BLaER1 treated with 17β-estradiol and CSF1 and Interleukin-3, amounts not matched to agents 10 nM and 100 nM (cell line): ENCODE measurements around the gene DNM1.
A peak's percentile ranks its signal among the peaks of the same experiment; 100 is the strongest.

Source experiments
- H3K27ac ChIP-seq, 11 experiments: shearing (Covaris generic); formaldehyde crosslinking; 2 replicates each; pipeline ENCODE4 v1.8.1; 2022
- H3K27me3 ChIP-seq, 11 experiments: shearing (Covaris generic); formaldehyde crosslinking; 2 replicates each; pipeline ENCODE4 v1.8.1; 2022
- H3K36me3 ChIP-seq, 11 experiments: shearing (Covaris generic); formaldehyde crosslinking; 2 replicates each; pipeline ENCODE4 v1.8.1; 2022
- H3K4me1 ChIP-seq, 10 experiments: shearing (Covaris generic); formaldehyde crosslinking; 2 replicates each; pipeline ENCODE4 v1.8.1; 2022
- H3K4me2 ChIP-seq, 11 experiments: shearing (Covaris generic); formaldehyde crosslinking; 2 replicates each; pipeline ENCODE4 v1.8.1; 2022
- H3K4me3 ChIP-seq, 10 experiments: shearing (Covaris generic); formaldehyde crosslinking; 2 replicates each; pipeline ENCODE4 v1.8.1; 2022
- H3K9ac ChIP-seq, 11 experiments: shearing (Covaris generic); formaldehyde crosslinking; 2 replicates each; pipeline ENCODE4 v1.8.1; 2022
- H3K9me3 ChIP-seq, 11 experiments: shearing (Covaris generic); formaldehyde crosslinking; replicated peaks in 1 of 11; 2 replicates each; pipeline ENCODE4 v1.8.1; 2022
- H4K20me1 ChIP-seq, 11 experiments: shearing (Covaris generic); formaldehyde crosslinking; 2 replicates each; pipeline ENCODE4 v1.8.1; 2022
- Cebpa-rat ChIP-seq, 11 experiments: shearing (Covaris generic); IDR thresholded peaks; 2 replicates each; pipeline ENCODE4 v1.8.1; 2022

DNM1 gene

DNA sequence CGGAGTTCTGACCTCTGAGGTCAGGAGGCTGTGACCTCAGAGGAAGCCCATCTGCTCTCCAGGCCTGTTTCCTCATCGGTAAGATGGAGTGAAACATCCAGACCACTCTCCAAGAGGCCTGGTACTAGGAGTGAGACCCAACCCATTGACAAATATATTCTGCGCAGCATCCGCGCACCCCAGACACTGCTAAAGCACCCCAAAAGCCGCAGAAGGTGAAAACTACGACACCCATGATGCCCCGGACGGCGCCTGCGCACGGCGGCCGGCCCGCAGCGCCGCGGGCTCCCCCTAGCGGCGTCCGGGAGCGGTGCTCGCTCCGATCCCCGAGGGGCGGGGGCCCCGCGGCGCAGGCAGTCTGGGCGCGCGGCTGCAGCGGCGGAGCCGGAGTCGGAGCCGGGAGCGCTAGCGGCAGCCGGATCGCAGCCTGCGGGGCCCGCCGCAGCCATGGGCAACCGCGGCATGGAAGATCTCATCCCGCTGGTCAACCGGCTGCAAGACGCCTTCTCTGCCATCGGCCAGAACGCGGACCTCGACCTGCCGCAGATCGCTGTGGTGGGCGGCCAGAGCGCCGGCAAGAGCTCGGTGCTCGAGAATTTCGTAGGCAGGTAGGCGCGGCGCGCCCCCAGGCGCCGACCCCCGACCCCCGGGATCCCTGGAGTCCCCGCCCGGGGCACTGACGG lies at the start of gene DNM1:
TSS of gene DNM1 (plus strand) at position 356 of the 683 bp plus-strand sequence. CDS start at position 448, 92 bp downstream.
- Histone ChIP-seq H3K4me1 (peaks cover 32 to 59% (median 51%) of the 10 kb centered on the region in 10 experiments), H3K27me3 (peaks cover 0 to 3% (median 0%) of the 10 kb centered on the region in 11 experiments; a peak in 2 of 22 replicates), H3K36me3 (no peaks in the 10 kb centered on the region), H3K27ac (peak within 1 kb of the TSS in 9 of 11 experiments; percentile 14 to 67 (median 63); a peak in 17 of 22 replicates), H3K4me2 (peak within 1 kb of the TSS; percentile 97 to 100 (median 99)), H3K4me3 (peak within 1 kb of the TSS; percentile 60 to 76 (median 70)), H4K20me1 (no peaks in the 10 kb centered on the region), H3K9me3 (no peaks in the 10 kb centered on the region), H3K9ac (peak within 1 kb of the TSS; percentile 56 to 83 (median 72); a peak in 21 of 22 replicates)
- TF ChIP-seq Cebpa-rat (IDR thresholded peaks at IDR 0.05): no peak

DNA sequence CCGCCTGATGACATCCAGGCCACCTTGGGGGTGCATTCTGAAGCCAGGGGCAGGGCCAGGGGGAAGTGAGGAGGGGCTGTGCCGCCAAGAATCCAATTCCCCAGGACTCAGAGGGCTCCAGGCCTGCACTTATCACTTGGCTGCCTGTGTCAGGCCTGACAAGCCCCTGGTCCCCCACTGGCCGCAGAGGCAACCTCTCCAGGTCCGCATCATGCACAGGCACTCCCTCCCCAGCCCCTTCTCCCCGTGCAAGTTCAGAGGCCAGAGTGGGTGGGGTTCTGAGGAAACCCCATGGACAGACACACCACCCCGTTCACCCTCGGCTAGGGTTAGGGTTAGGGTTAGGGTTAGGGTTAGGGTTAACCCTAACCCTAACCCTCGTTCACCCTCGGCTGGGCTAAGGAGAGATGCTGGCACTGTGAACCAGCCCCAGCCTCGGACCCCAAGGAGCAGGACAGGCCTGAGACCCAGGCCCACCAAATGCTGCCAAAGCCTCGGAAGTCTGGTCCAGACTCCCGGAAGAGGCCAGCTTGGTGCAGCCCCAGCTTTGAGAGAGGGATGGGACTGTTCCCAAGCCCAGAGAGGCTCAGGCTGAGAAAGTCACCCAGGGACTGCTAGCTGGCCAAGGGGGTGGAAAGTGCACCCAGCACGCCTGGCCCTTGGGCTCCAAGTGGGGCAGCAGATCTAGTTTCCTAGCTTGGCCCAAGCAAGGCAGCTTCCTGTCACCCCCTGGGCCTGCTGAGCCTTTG lies 49.1 kb upstream of the DNM1 start:
- no peak for TF ChIP-seq Cebpa-rat (IDR thresholded peaks at IDR 0.05)
- Histone ChIP-seq H4K20me1 (no peaks in the 10 kb centered on the region), H3K4me2 (no peak overlapping the region), H3K36me3 (no peaks in the 10 kb centered on the region), H3K27me3 (no peaks in the 10 kb centered on the region), H3K27ac (no peak overlapping the region), H3K9ac (no peak overlapping the region), H3K9me3 (no peaks in the 10 kb centered on the region), H3K4me1 (peaks cover 0 to under 1% (median 0%) of the 10 kb centered on the region in 10 experiments; a peak in 5 of 20 replicates), H3K4me3 (no peak overlapping the region)

DNA sequence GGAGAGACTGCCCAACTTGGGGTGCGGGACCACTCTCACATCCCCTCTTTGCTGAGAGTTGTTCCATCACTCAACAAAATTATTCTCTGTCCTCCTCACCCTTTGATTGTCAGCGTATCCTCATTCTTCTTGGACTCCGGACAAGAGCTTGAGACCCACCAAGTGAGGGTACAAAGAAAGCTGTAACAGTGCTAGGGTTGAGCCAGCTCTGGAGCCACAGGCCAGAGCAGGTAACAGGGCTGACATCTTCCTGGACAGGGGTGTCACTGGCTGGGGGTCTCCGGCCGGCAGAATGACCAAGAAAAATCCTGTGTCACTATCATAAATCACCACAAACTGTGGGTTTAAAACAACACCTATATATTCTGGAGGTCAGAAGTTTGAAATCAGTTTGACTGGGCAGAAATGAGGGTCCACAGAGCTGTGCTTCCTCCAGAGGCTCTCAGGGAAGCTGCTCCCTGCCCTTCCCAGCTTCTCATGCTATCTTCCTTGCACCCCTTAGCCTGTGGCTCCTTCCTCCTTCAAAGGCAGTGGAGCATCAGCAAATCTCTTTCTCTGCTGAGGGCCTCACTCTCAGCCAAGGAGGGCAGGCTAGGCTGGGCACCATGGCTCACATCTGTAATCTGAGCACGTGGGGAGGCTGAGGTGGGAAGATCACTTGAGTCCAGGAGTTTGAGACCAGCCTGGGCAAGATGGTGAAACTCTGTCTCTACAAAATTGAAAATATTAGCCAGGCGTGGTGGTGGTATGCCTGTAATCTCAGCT lies 47.3 kb upstream of the DNM1 start:
- H3K4me1 ChIP-seq: peaks cover 8 to 10% (median 10%) of the 10 kb centered on the region in 10 experiments; a peak in 19 of 20 replicates
- no peaks in the 10 kb centered on the region for H3K36me3 ChIP-seq
- no peak overlapping the region for H3K9ac ChIP-seq
- no peaks in the 10 kb centered on the region for H3K27me3 ChIP-seq
- H3K4me3 ChIP-seq: no peak overlapping the region
- peaks cover 0 to 5% (median 2%) of the 10 kb centered on the region in 11 experiments; a peak in 10 of 22 replicates for H4K20me1 ChIP-seq
- no peak for TF ChIP-seq Cebpa-rat (IDR thresholded peaks at IDR 0.05)
- no peaks in the 10 kb centered on the region for H3K9me3 ChIP-seq
- no peak overlapping the region for H3K27ac ChIP-seq
- no peak overlapping the region for H3K4me2 ChIP-seq

DNA sequence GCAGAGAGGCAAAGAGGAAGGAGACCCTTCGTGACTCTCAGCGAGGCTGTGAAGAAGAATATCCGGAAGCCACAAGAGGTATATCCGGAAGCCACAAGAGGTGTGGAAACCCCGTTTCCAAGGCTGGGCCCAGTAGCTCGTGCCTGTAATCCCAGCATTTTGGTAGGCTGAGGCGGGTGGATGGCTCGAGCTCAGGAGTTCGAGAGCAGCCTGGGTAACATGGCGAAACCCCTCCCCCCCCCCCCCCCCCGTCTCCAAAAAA lies 43.7 kb upstream of the DNM1 start:
- peak overlapping the region; percentile 49 to 86 (median 76) for H3K4me2 ChIP-seq
- H3K4me3 ChIP-seq: peak overlapping the region; percentile 79 to 97 (median 92)
- no peaks in the 10 kb centered on the region for H3K27me3 ChIP-seq
- peaks cover 18 to 45% (median 25%) of the 10 kb centered on the region in 10 experiments for H3K4me1 ChIP-seq
- TF ChIP-seq Cebpa-rat (IDR thresholded peaks at IDR 0.05): no peak
- H3K9ac ChIP-seq: peak overlapping the region; percentile 61 to 88 (median 72); a peak in 20 of 22 replicates
- peaks cover 0 to 41% (median 37%) of the 10 kb centered on the region in 11 experiments; a peak in 19 of 22 replicates for H4K20me1 ChIP-seq
- H3K36me3 ChIP-seq: peaks cover 14 to 29% (median 28%) of the 10 kb centered on the region in 11 experiments; a peak in 21 of 22 replicates
- peak overlapping the region; percentile 38 to 77 (median 64); a peak in 20 of 22 replicates for H3K27ac ChIP-seq
- no peaks in the 10 kb centered on the region for H3K9me3 ChIP-seq

DNA sequence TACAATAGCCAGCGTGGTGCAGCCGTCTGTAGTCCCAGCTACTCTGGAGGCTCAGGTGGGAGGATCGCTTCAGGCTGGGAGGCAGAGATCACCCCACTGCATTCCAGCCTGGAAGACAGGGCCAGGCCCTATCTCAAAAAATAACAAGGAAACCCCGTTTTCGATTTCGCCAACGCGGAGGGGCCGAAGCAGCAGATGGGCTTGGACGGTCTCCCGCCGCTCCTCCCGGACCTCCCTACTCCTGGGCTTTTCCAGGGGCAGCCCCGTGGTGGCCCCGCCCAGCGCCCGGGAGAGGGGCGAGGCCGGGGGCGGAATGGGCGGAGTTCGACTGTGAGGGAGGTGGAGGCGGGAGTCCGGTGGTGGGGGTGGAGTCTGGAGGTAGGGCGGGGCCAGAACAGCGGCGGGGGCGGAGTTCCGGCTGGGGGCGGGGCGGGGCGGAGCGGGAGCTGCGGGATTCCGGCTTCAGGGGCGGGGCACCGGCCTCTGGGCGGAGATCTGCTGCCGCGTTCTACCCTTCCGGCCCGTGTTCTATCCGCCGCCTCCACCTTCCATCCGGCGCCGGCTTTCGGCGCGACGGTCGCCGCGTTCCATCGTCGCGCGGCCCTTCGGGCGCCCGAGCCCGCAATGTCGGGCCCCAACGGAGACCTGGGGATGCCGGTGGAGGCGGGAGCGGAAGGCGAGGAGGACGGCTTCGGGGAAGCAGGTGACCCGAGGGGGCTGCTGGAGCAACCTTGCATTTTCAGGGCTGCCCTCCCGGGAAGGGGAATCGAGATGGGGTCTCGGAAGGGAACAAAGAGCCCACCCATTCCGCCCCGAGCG lies 43.2 kb upstream of the DNM1 start, which contains the start of gene BBLN:
TSS of gene BBLN (plus strand) at position 482 of the 819 bp plus-strand sequence. CDS start at position 625, 143 bp downstream.
- Histone ChIP-seq H3K36me3 (peaks cover 19 to 34% (median 33%) of the 10 kb centered on the region in 11 experiments; a peak in 21 of 22 replicates), H3K27ac (peak within 1 kb of the TSS; percentile 53 to 93 (median 84); a peak in 21 of 22 replicates), H3K9ac (peak within 1 kb of the TSS; percentile 79 to 94 (median 88)), H3K4me2 (peak within 1 kb of the TSS; percentile 81 to 97 (median 94)), H3K4me3 (peak within 1 kb of the TSS; percentile 79 to 97 (median 92)), H3K27me3 (no peaks in the 10 kb centered on the region), H3K9me3 (no peaks in the 10 kb centered on the region), H4K20me1 (peaks cover 0 to 46% (median 40%) of the 10 kb centered on the region in 11 experiments; a peak in 19 of 22 replicates), H3K4me1 (peaks cover 18 to 48% (median 25%) of the 10 kb centered on the region in 10 experiments)
- no peak for TF ChIP-seq Cebpa-rat (IDR thresholded peaks at IDR 0.05)

DNA sequence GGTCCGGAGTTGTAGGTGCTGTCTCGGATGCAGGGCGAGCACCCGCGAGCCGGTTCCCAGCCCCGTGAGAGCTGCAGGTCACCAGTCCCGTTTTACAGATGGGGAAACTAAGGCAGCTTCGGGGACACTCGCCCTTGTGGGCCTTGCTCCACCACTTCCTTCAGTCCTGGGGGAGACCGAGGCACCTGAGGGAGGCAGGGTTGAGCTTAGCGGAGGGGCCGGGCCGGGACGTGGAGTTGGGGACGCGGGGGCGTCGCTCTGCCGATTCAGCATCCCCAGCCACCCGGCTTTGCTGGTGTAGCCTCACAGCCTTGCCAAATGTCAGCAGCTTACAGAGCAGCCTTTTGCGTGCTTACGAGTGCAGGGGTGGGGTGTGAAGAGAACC lies 42.6 kb upstream of the DNM1 start:
- H3K27ac ChIP-seq: peak overlapping the region; percentile 53 to 93 (median 84); a peak in 21 of 22 replicates
- H3K4me3 ChIP-seq: peak overlapping the region; percentile 79 to 97 (median 92)
- no peaks in the 10 kb centered on the region for H3K27me3 ChIP-seq
- H3K36me3 ChIP-seq: peaks cover 23 to 40% (median 39%) of the 10 kb centered on the region in 11 experiments; a peak in 21 of 22 replicates
- no peak for TF ChIP-seq Cebpa-rat (IDR thresholded peaks at IDR 0.05)
- H3K9me3 ChIP-seq: no peaks in the 10 kb centered on the region
- peak overlapping the region; percentile 79 to 94 (median 88) for H3K9ac ChIP-seq
- H3K4me2 ChIP-seq: peak overlapping the region; percentile 81 to 97 (median 94)
- peaks cover 0 to 52% (median 40%) of the 10 kb centered on the region in 11 experiments; a peak in 19 of 22 replicates for H4K20me1 ChIP-seq
- H3K4me1 ChIP-seq: peaks cover 18 to 48% (median 25%) of the 10 kb centered on the region in 10 experiments

DNA sequence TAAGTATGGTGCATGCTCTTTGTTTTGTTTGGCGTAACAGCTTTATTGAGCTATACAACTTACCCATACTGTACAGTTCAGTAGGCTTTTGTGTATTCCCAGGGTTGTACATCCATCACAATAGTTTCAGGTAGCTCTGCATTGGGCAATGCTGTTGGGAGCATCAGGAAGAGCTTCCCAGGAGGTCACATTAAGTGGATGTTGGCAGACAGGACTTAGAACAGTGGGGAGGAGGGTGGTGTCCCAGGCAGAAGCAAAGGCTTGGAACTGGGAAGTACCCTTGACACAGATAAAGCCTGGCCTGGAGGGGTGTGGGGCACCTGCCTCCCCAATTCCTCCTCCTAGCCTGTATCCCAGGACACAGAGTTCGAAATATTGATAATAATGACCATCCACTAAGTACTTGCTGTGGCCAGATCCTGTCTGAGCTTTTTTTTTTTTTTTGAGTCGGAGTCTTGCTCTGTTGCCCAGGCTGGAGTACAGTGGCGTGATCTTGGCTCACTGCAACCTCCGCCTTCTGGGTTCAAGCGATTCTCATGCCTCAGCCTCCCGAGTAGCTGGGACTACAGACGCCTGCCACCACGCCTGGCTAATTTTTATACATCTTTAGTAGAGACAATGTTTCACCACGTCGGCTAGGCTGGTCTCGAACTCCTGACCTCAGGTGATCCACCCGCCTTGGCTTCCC lies 41.8 kb upstream of the DNM1 start:
- peak overlapping the region; percentile 79 to 97 (median 92); a peak in 18 of 20 replicates for H3K4me3 ChIP-seq
- H3K9ac ChIP-seq: peak overlapping the region; percentile 11 to 94 (median 88); a peak in 19 of 22 replicates
- peak overlapping the region; percentile 81 to 97 (median 94) for H3K4me2 ChIP-seq
- no peaks in the 10 kb centered on the region for H3K9me3 ChIP-seq
- TF ChIP-seq Cebpa-rat (IDR thresholded peaks at IDR 0.05): no peak
- peaks cover 18 to 48% (median 25%) of the 10 kb centered on the region in 10 experiments for H3K4me1 ChIP-seq
- H3K36me3 ChIP-seq: peaks cover 29 to 48% (median 47%) of the 10 kb centered on the region in 11 experiments
- no peaks in the 10 kb centered on the region for H3K27me3 ChIP-seq
- H4K20me1 ChIP-seq: peaks cover 0 to 57% (median 40%) of the 10 kb centered on the region in 11 experiments; a peak in 19 of 22 replicates
- H3K27ac ChIP-seq: 0 out of 22 replicates have a peak overlapping the region, but pooled peaks of 1 of the 11 experiments have one; percentile 85
